Measurements from ENCODE around the gene JPH3.

The JPH3 gene

DNA sequence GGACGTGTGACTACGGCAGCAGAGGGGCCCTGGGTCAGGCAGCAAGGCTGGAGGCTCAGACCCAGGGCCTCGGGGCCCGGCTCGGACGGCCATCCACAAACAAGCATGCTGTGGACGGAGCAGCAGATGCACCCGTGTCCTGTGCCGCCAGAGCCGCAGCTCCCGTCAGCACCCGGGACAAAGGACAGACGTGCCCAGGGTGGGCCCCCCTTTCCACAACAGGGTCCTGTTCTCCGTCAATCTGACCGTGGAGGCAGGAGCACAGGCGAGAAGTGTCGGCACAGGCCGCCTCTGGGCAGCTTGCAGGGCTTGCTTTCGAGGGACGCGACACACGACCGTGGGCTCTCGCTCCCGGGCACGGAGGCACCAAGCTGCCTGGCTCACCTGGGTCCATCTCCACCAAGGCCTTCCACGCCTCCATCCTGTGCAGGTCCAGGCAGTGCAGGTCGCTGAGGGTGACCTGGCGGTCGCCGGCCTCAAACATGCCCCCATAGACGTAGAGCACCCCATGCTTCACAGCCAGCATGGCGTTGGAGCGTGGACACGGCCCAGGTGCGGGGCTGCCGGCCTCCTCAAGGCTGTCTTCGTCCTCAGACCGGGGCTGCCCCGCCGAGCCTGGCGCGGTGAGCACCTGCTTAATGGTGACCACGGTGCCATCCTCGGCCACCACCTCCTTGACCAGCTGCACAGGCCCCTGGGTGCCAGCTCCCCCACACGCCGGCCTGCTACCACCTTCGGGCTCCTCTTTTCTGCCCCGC is 106.8 kb downstream of the JPH3 start:
- TF ChIP-seq, protein P1, sequence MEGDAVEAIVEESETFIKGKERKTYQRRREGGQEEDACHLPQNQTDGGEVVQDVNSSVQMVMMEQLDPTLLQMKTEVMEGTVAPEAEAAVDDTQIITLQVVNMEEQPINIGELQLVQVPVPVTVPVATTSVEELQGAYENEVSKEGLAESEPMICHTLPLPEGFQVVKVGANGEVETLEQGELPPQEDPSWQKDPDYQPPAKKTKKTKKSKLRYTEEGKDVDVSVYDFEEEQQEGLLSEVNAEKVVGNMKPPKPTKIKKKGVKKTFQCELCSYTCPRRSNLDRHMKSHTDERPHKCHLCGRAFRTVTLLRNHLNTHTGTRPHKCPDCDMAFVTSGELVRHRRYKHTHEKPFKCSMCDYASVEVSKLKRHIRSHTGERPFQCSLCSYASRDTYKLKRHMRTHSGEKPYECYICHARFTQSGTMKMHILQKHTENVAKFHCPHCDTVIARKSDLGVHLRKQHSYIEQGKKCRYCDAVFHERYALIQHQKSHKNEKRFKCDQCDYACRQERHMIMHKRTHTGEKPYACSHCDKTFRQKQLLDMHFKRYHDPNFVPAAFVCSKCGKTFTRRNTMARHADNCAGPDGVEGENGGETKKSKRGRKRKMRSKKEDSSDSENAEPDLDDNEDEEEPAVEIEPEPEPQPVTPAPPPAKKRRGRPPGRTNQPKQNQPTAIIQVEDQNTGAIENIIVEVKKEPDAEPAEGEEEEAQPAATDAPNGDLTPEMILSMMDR (IDR thresholded peaks at IDR 0.05; ENCODE audit: low read depth, low read length, missing control alignments), result no peak
- H3K4me3 ChIP-seq (ENCODE audit: low read depth, low read length), result no peak overlapping the region
- no peak for DNase-seq (ENCODE audit: low read depth)

DNA sequence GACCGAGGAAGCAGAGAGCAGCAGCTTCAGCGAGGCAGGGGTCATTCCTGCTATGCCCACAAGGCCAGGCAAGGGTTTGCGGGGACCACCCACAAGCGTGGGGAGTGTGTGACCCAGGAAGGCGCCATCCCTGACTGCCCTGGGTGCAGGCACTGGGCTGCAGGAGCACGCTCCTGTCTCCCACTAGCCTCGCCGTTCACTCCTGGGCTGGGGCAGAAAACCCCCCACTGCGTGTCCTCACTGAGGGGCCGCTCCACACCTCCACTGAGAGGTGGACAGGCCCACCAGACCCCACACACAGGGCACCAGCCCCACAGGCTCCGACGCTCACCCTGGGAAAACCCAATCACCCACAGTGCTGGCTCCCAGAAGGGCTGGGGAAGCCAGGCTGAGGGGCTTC is 107.4 kb downstream of the JPH3 start:
- H3K4me3 ChIP-seq (ENCODE audit: low read depth, low read length), result no peak overlapping the region
- TF ChIP-seq, protein P1 (IDR thresholded peaks at IDR 0.05; ENCODE audit: low read depth, low read length, missing control alignments), result no peak
- no peak for DNase-seq (ENCODE audit: low read depth)

DNA sequence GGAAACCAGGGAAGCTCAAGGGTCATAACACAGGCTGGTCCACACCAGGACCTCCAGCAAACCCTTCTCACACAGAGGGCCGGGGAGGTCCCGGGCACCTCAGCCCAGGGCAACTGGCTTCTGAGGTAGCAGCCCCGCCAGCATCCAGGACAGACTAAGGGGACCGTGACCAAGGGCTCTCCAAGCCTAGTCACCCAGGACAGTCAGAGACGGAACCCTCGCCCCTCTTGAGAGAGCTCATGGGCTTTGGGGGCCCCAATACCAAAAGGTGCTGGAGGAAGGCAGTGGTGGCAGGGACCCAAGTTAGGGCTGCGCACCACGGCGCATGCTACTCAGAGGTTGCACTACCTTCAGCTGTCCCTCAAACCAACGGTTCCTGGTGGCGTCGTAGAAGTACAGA is 108.6 kb downstream of the JPH3 start:
- DNase-seq (ENCODE audit: low read depth), result no peak
- H3K4me3 ChIP-seq (ENCODE audit: low read depth, low read length), result no peak overlapping the region
- TF ChIP-seq, protein P1 (IDR thresholded peaks at IDR 0.05; ENCODE audit: low read depth, low read length, missing control alignments), result no peak

DNA sequence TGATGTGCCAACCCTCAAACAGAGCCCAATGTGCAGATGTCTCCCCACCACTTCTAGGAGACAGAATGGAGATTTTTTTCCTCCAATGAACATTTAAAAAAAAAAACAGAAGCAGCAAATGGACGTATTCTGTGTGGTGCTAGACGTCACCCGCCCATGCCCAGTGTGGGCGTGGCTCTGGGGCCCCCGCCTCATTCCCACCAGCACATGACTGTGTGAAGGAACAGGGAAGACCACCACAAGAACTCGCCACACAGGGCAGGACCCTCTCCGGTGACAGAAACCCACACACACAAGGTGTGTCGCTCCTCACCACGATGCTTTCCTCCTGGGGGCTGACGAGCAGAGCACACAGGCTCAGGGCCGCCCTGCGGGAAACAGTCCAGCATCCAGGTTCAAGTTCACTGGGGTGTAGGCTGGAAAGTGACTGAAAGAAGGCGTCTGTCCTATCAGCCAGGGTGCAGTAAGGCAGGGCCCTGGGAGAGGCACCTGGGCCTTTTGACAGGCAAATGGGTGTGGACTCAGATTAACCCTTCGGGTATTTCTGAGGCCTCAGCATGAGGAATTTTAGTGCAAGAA is 110.0 kb downstream of the JPH3 start:
- H3K4me3 ChIP-seq (ENCODE audit: low read depth, low read length), result no peak overlapping the region
- no peak for DNase-seq (ENCODE audit: low read depth)
- TF ChIP-seq, protein P1 (IDR thresholded peaks at IDR 0.05; ENCODE audit: low read depth, low read length, missing control alignments), result no peak

DNA sequence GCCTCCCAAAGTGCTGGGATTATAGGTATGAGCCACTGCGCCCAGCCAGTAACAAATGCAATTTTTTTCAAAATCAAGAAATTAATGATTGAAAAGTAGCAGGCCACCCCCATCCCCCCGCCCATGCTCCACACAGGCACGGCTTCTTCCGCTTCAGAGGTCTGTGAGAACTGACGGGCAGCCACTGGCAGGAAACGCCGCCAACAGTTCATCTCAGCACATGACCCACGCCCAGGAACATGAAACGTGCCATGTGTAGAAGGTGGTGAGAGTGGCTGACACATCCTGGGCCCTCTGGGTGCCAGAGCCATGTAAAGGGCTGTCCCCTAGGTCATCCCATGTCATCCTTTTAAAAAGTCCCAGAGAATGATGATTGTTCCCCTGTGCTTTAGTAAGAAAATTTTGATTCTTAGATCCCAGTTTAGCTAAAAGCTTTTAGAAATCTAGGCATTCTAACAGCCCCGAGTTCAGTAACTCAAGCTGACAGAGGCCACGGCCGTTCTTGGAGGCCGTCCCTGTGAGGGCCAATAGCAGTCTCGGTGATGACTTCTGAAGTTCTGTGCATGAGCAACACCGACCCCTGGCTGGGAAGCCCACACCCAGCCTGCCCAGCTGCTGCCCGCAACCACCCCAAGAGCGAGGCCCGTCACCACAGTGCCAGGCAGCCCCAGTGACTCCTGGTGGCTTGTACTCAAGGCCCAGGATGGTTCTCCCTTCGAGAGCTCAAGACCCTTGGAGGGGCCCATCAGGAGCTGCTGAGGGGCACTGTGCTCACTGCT is 111.3 kb downstream of the JPH3 start:
- H3K4me3 ChIP-seq (ENCODE audit: low read depth, low read length), result no peak overlapping the region
- no peak for DNase-seq (ENCODE audit: low read depth)
- TF ChIP-seq, protein P1 (IDR thresholded peaks at IDR 0.05; ENCODE audit: low read depth, low read length, missing control alignments), result no peak

DNA sequence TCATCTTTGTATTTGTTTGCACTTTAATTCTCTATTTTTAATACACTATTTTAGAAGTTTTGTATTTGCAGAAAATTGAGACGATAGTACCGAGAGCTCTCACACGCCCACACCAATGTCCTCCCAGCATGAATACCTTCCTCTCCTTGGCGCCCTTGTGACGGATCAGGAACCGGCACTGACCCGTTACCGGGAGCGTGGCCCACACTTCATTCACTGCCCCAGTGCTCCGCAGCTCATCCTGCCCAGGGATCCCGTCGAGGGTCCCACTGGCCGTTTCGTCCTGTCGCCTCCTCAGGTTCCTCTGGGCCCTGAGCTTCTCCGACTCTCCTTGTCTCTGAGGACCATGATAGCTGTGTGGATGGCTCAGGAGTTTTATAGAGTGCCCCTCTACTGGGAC is 112.9 kb downstream of the JPH3 start:
- DNase-seq (ENCODE audit: low read depth), result no peak
- TF ChIP-seq, protein P1 (IDR thresholded peaks at IDR 0.05; ENCODE audit: low read depth, low read length, missing control alignments), result no peak

More for the DNA sequence above, 112.9 kb downstream of the JPH3 start:
- no peak overlapping the region for H3K4me3 ChIP-seq (ENCODE audit: low read depth, low read length)
